Vagina (tissue), 2 donors: ENCODE measurements around the gene CDH24.
"Not testable (repeated sequence)": the region's sequence is repeated elsewhere in the genome, so short reads cannot be mapped to it uniquely, and the experiment has no call there.

Experiments
- CTCF ChIP-seq, 3 experiments: fragments of 450-650 bp in 2 of 3; fragments of 200-600 bp in 1 of 3; sonication (generic) in 1 of 3; IDR thresholded peaks; one replicate each; pipeline ENCODE4 v1.5.1; 2017 to 2019; ENCODE audit warnings: antibody characterized with exemption in 3 of 3, mild to moderate bottlenecking in 2 of 3, moderate library complexity in 2 of 3
- POLR2A ChIP-seq, 2 donors: fragments of 450-650 bp; IDR thresholded peaks; one replicate each; pipeline ENCODE4 v1.6.1; 2017; ENCODE audit warnings: antibody characterized with exemption in 2 of 2, mild to moderate bottlenecking in 2 of 2, moderate library complexity in 2 of 2
- POLR2AphosphoS5 ChIP-seq, 2 donors: sonication (generic); formaldehyde crosslinking; IDR thresholded peaks; one replicate each; pipeline ENCODE4 v1.9.0; 2017; ENCODE audit warnings: antibody characterized with exemption in 2 of 2, mild to moderate bottlenecking in 2 of 2, low read depth in 1 of 2; ENCODE audit not compliant: insufficient read depth in 1 of 2

- not testable (repeated sequence) for TF ChIP-seq POLR2AphosphoS5 (IDR thresholded peaks at IDR 0.05; ENCODE audit: insufficient read depth in 1 of 2, low read depth in 1 of 2); CTCF (IDR thresholded peaks at IDR 0.05); POLR2A (IDR thresholded peaks at IDR 0.05)
Observed at GRCh38 chr14:23004274-23004673, 53.0 kb downstream of the CDH24 start.
